Natural killer cell (primary cell): ENCODE measurements around the gene RELL1. TPM values are rescaled to one million over a fixed set of nuclear protein-coding genes. Genes with fewer than 3 reads are reported as not detected.

Source experiments
- ATAC-seq, 3 donors: fragments of 150-1000 bp in 2 of 3; fragments of 200-7000 bp in 1 of 3; cut with Tn5 transposase; 1 replicate in 1 of 3; 2 replicates in 2 of 3; pipeline ENCODE4 v1.10.0; 2021; ENCODE audit warnings: mild to moderate bottlenecking in 2 of 3, moderate library complexity in 2 of 3
- DNase-seq, 2 donors: peaks; one replicate each; pipeline versions ENCODE4 v3.0.0 to v3.0.0-alpha.2; 2013 to 2021; ENCODE audit warnings: mixed read lengths in 1 of 2
- H3K27ac ChIP-seq: one replicate; pipeline ENCODE4 v1.5.1; 2013; ENCODE audit warnings: mild to moderate bottlenecking, low read length
- H3K27me3 ChIP-seq: one replicate; pipeline ENCODE4 v1.6.1; 2013; ENCODE audit warnings: low read length; ENCODE audit not compliant: control insufficient read depth, insufficient read depth
- H3K36me3 ChIP-seq: one replicate; pipeline ENCODE4 v1.6.1; 2013; ENCODE audit warnings: low read length; ENCODE audit not compliant: control insufficient read depth, insufficient read depth
- H3K4me1 ChIP-seq: one replicate; pipeline ENCODE4 v1.6.1; 2013; ENCODE audit warnings: low read length; ENCODE audit not compliant: control insufficient read depth, insufficient read depth
- H3K4me3 ChIP-seq: one replicate; pipeline ENCODE4 v1.5.1; 2013; ENCODE audit warnings: low read length
- H3K9me3 ChIP-seq: one replicate; pipeline ENCODE4 v1.6.1; 2013; ENCODE audit warnings: low read length; ENCODE audit not compliant: control insufficient read depth, insufficient read depth
- H3K27ac Mint-ChIP-seq, 2 donors: one replicate each; pipeline ENCODE4 v1.8.0; 2022; ENCODE audit warnings: mild to moderate bottlenecking in 2 of 2, mixed read lengths in 2 of 2, moderate library complexity in 1 of 2
- H3K27me3 Mint-ChIP-seq, 2 donors: one replicate each; pipeline ENCODE4 v1.8.0; 2022; ENCODE audit warnings: low read depth in 2 of 2, mixed read lengths in 2 of 2
- H3K36me3 Mint-ChIP-seq: one replicate; pipeline ENCODE4 v1.8.0; 2022; ENCODE audit warnings: mixed read lengths
- H3K4me1 Mint-ChIP-seq, 2 donors: one replicate each; pipeline ENCODE4 v1.8.0; 2022; ENCODE audit warnings: mixed read lengths in 2 of 2
- H3K4me3 Mint-ChIP-seq: one replicate; pipeline ENCODE4 v1.8.0; 2022; ENCODE audit warnings: mild to moderate bottlenecking, moderate library complexity, mixed read lengths
- H3K9me3 Mint-ChIP-seq, 2 donors: one replicate each; pipeline ENCODE4 v1.8.0; 2022; ENCODE audit warnings: mixed read lengths in 2 of 2
- CTCF ChIP-seq: fragments of 200-600 bp; IDR thresholded peaks from one replicate; pipeline ENCODE4 v1.8.0; 2022; ENCODE audit warnings: antibody characterized with exemption
- WGBS: methylation state at CpG from one replicate; pipeline ENCODE4 v1.1.7; 2013; ENCODE audit warnings: missing lambda C conversion rate; ENCODE audit not compliant: insufficient coverage; 5-methylcytosine and 5-hydroxymethylcytosine counted together
- intact Hi-C: fragments of 100-400 bp; cut with micrococcal nuclease; formaldehyde crosslinking; loops from one replicate; pipeline ENCODE4 v1.14.2; 2022
- total RNA-seq, 4 donors: library from RNA; stranded (reverse); fragments of 120-200 nt in 1 of 4; gene quantifications; one replicate each; pipeline versions ENCODE4 v1.2.3 to v1.2.4, GENCODE V29; 2013 to 2022

Gene RELL1
- total RNA-seq, 3 donors from 2014 or later (not counting 1 experiment from before 2014, with no cell fraction given), result 15.2 to 21.3 (median 15.2) TPM

DNA sequence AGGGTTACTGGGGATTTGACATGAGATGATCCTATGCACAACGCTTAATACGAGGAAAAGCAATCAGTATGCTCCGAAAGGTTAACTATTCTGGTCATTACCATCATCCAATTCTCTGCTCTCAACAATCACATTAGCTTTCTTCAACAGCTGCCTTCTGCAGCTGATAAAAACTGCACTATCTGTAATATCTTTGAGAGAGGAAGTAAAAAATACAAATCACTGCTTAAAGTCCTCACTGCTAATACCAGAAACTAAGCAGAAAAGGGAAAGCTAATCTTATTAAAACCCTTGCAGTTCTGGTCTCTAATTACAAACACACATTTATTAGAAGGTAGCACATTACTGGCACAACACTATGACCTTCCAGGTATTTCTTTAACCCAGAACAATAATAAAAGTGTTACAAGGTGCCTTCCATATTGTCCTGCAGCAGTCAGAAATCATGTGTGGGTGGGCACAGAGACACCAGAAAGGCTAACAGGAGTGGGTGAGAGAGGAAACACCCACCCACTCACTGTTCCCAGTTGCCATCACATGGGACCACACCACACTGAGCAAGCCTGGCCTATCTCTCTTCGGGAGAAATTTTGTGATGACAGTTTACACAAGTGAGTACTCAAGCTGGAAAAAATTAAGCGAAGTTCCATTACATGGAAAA lies 71.0 kb downstream of the RELL1 start:
- Mint-ChIP-seq H3K9me3 (no peaks in the 10 kb centered on the region), H3K4me3 (no peak overlapping the region), H3K27ac (no peak overlapping the region), H3K4me1 (no peaks in the 10 kb centered on the region), H3K36me3 (no peaks in the 10 kb centered on the region), H3K27me3 (no peaks in the 10 kb centered on the region)
- DNase-seq (no peak), ATAC-seq (no peak)
- 93% methylated on average over 5 of the region's 5 CpGs for WGBS
- Histone ChIP-seq H3K4me3 (no peak overlapping the region), H3K27me3 (no peaks in the 10 kb centered on the region), H3K9me3 (no peaks in the 10 kb centered on the region), H3K4me1 (no peaks in the 10 kb centered on the region), H3K36me3 (peaks cover 8% of the 10 kb centered on the region), H3K27ac (no peak overlapping the region)
- TF ChIP-seq CTCF, result no peak
- intact Hi-C loops, result no loop called here

- no peak overlapping the region for H3K4me3 ChIP-seq
- Mint-ChIP-seq H3K36me3 (no peaks in the 10 kb centered on the region), H3K27me3 (no peaks in the 10 kb centered on the region), H3K27ac (no peak overlapping the region), H3K4me3 (no peak overlapping the region), H3K9me3 (no peaks in the 10 kb centered on the region), H3K4me1 (peaks cover 0 to 4% of the 10 kb centered on the region in 2 donors)
- no peak for TF ChIP-seq CTCF
- peaks cover 11% of the 10 kb centered on the region for H3K36me3 ChIP-seq
- H3K4me1 ChIP-seq, result no peaks in the 10 kb centered on the region
- intact Hi-C loops, result no loop called here
- H3K27me3 ChIP-seq, result no peaks in the 10 kb centered on the region
- no peaks in the 10 kb centered on the region for H3K9me3 ChIP-seq
- DNase-seq (no peak), ATAC-seq (no peak)
- no peak overlapping the region for H3K27ac ChIP-seq
- 83% methylated on average over 1 of the region's 1 CpG for WGBS
Observed at GRCh38 chr4:37612811-37613210, 73.4 kb downstream of the RELL1 start.

DNA sequence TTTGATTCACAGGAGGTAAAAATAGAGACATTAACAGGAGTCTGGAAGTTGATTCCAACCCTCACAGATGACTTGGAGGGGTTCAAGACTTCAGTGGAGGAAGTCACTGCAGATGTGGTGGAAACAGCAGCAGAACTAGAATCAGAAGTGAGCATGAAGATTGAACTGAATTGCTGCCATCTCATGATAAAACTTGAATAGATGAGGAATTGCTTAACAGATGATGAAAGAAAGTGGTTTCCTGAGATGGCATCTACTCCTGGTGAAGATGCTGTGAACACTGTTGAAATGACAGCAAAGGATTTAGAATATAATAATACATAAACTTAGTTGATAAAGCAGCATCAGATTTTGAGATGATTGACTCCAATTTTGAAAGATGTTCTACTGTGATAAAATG lies 76.5 kb downstream of the RELL1 start:
- Mint-ChIP-seq H3K27ac (no peak overlapping the region), H3K4me3 (no peak overlapping the region), H3K36me3 (no peaks in the 10 kb centered on the region), H3K27me3 (no peaks in the 10 kb centered on the region), H3K4me1 (peaks cover 0 to 4% of the 10 kb centered on the region in 2 donors), H3K9me3 (no peaks in the 10 kb centered on the region)
- no peak for DNase-seq
- Histone ChIP-seq H3K4me1 (no peaks in the 10 kb centered on the region), H3K9me3 (no peaks in the 10 kb centered on the region), H3K27me3 (no peaks in the 10 kb centered on the region), H3K27ac (no peak overlapping the region), H3K36me3 (peaks cover 11% of the 10 kb centered on the region), H3K4me3 (no peak overlapping the region)
- intact Hi-C loops, result no loop called here
- TF ChIP-seq CTCF, result no peak
- ATAC-seq, result no peak

DNA sequence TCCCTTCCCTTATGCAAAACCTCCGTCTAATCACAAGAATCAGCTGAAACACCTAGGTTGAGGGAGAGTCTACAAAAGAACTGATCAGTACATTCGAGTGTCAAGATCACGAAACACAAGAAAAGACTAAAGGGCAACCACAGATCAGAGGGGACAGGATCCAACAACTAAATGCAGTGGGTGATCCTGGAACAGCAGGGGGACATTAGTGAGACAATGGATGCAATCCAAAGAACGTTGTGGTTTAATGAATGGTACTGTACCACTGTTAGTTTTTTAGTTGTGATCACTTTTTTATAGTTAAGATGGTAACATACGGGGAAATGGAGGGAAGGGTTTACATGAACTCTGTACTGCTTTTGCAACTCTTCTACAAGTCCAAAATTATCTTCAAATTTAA lies 79.2 kb downstream of the RELL1 start:
- 91% methylated on average over 5 of the region's 5 CpGs for WGBS
- Histone ChIP-seq H3K27ac (no peak overlapping the region), H3K36me3 (peaks cover 6% of the 10 kb centered on the region), H3K4me1 (peaks cover 4% of the 10 kb centered on the region), H3K27me3 (no peaks in the 10 kb centered on the region), H3K9me3 (no peaks in the 10 kb centered on the region), H3K4me3 (no peak overlapping the region)
- intact Hi-C loops, result no loop called here
- DNase-seq (no peak), ATAC-seq (no peak)
- no peaks in the 10 kb centered on the region for H3K9me3 Mint-ChIP-seq
- H3K36me3 Mint-ChIP-seq, result no peaks in the 10 kb centered on the region
- peaks cover 5 to 9% of the 10 kb centered on the region in 2 donors for H3K4me1 Mint-ChIP-seq
- no peak overlapping the region for H3K4me3 Mint-ChIP-seq
- TF ChIP-seq CTCF, result no peak
- peaks cover 0 to 3% of the 10 kb centered on the region in 2 donors for H3K27me3 Mint-ChIP-seq
- H3K27ac Mint-ChIP-seq, result no peak overlapping the region
